GM10266 (cell line): Measurements from ENCODE around the gene MAGEA8.
"Not testable (repeated sequence)": the region's sequence is repeated elsewhere in the genome, so short reads cannot be mapped to it uniquely, and the experiment has no call there.

Experiments
- DNase-seq: peaks from one replicate; pipeline ENCODE4 v3.0.0; 2012; ENCODE audit errors: extremely low spot score
- TF ChIP-seq, protein P1 (sequence below): IDR thresholded peaks from 2 replicates; pipeline ENCODE4 v1.5.1; 2012; ENCODE audit warnings: mild to moderate bottlenecking, low read depth; ENCODE audit not compliant: control insufficient read depth, insufficient read depth; ENCODE audit errors: missing control alignments

The MAGEA8 gene, protein sequence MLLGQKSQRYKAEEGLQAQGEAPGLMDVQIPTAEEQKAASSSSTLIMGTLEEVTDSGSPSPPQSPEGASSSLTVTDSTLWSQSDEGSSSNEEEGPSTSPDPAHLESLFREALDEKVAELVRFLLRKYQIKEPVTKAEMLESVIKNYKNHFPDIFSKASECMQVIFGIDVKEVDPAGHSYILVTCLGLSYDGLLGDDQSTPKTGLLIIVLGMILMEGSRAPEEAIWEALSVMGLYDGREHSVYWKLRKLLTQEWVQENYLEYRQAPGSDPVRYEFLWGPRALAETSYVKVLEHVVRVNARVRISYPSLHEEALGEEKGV

DNA sequence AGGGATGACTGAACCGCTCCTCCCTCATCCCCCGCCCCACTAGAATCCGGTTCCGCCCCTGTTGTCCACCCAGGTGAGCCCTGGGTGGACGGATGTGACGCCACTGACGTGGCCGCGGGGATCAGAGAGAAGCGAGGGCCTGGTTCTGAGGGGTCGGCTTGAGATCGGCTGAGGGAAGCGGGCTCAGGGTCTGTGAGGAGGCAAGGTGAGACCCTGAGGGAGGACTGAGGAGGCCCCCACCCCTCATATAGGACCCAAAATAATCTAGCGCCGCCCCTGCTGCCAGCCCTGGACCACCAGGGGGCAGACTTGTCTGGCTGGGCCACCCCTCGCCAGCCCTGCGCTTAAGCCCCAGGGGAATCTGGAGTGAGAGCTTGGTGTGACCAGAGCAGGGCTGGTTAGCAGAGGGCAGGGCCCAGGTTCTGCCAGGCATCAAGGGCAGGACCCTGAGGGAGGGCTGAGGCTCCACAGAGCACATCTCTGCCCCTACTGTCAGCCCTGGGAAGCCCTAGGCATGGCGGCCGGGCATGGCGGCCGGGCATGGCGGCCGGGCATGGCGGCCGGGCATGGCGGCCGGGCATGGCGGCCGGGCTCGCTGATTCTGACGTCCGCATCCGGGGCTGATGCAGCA is at the start of gene MAGEA8:
Gene MAGEA8 (plus strand): TSS at position 103 of the 631 bp plus-strand sequence. CDS start 3,090 bp downstream, outside the sequence.
- TF ChIP-seq, protein P1, sequence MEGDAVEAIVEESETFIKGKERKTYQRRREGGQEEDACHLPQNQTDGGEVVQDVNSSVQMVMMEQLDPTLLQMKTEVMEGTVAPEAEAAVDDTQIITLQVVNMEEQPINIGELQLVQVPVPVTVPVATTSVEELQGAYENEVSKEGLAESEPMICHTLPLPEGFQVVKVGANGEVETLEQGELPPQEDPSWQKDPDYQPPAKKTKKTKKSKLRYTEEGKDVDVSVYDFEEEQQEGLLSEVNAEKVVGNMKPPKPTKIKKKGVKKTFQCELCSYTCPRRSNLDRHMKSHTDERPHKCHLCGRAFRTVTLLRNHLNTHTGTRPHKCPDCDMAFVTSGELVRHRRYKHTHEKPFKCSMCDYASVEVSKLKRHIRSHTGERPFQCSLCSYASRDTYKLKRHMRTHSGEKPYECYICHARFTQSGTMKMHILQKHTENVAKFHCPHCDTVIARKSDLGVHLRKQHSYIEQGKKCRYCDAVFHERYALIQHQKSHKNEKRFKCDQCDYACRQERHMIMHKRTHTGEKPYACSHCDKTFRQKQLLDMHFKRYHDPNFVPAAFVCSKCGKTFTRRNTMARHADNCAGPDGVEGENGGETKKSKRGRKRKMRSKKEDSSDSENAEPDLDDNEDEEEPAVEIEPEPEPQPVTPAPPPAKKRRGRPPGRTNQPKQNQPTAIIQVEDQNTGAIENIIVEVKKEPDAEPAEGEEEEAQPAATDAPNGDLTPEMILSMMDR = peak; percentile 20

DNA sequence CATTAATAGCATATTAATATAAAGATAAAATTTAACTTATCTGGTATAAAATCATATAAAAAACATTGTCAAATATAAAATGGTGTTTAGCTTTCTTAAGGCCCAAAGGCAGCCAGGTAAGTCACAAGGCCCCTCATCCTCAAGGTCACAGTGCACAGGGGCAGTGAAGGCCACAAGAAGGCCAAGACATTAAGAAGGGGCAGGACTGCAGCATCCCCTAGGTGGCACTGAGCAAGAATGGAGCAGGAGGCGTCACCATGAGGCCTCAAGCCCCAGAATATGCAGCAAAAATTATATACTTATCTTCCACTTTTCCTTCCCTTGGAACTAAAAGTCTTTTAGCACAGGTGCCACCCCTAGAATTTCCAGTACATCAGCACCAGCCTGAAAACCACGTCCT is 49.5 kb upstream of the MAGEA8 start:
- TF ChIP-seq, protein P1 = no peak
- DNase-seq = no peak

More for the DNA sequence above, at the start of gene MAGEA8:
- no peak for DNase-seq

DNA sequence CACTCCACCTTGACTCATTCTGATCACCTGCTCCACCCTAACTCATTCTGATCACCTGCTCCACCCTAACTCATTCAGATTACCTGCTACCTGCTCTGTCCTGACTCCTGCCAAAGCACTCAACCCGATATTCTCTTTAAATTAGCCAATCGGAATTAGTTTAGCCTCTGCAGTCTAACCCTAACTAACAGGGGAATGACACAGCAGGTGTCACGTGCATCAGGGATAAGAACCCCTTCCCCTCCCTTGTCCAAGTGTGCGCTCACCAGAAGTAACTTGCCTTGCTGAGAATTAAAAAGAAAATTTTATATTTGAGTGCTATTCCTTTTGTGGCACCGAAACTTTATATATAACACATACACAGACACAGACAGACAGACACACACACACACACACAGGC is 44.3 kb upstream of the MAGEA8 start:
- not testable (repeated sequence) for DNase-seq

DNA sequence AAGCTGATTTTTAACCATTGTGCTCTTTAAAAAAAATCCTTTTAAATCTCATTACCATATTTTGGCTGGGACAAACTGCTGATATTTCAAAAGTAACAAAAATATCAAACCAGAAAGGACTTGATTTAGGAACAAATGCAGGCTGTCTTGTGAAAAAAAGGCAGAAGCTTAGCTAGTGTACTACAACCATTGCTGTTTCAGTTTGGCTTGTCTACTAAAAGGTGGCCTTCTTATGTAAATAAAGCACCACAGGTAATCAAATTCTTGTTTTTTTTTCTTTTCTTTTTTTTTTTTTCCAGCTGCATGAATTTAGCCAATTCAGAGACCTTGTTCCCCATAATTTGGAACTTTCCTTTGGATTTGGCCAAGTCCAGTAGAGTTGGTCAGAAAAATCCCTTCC is 43.8 kb upstream of the MAGEA8 start:
- TF ChIP-seq, protein P1 = no peak
- DNase-seq = no peak

DNA sequence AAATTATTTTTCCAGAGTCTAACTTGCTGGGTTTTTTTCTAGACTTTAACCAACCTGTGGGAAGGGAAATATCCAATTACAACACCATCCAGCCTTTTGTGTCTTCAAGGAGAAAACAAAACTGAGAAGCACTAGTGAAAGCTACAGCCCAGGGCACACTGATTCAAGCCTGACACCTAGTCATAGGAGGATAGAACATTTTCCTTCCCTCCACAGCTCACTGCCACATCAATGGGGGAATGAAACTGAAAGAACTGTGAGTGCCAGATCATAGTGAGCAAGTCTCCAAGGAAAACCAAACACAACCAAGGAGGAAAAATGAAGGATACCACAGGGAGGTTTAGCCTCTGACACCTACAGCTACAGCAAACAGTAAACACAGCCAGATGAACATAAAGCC is 43.3 kb upstream of the MAGEA8 start:
- TF ChIP-seq, protein P1 = no peak
- no peak for DNase-seq

DNA sequence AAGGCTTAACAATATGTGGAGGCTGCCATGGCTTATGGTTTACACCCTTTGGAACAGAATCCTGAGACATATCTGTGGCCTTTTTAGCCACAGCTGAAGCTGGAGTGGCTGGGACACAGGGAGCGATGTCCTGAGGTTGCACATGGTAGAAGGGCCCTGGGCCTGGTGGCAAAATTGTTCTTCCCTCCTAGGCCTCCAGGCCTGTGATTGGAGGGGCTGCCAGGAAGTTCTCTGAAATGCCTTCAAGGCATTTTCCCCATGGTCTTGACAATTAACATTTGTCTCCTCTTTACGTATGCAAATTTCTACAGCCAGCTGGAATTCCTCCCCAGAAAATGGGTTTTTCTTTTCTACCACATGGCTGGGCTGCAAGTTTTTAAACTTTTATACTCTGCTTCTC is 39.1 kb upstream of the MAGEA8 start:
- TF ChIP-seq, protein P1 = no peak
- DNase-seq = no peak

DNA sequence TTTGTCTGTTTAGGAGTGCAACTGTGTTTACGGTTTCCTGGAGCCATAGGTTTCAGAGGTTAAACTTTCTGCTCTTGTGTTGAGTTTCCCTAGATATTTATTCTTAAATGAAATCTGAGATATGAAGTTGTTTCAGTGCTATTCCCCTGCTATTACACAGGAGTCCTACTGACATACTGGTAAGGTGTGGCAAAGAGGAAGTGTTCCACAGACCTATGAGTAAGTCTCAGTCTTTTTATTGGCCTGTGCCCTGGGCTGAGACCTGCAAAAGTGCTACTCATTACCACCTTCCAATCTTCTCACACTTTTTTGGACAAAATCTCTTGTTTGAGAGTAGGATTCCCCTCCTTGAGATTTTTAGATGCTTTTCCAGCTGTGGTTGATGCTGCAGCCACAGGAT is 35.6 kb upstream of the MAGEA8 start:
- TF ChIP-seq, protein P1 = no peak
- DNase-seq = no peak
